ENCODE measurements around the gene SLC35B2. TPM values are rescaled to one million over a fixed set of nuclear protein-coding genes. Genes with fewer than 3 reads are reported as not detected.
A peak's percentile ranks its signal among the peaks of the same experiment; 100 is the strongest.

Gene SLC35B2
- total RNA-seq, 1 experiment from 2014 or later: 143 TPM

DNA sequence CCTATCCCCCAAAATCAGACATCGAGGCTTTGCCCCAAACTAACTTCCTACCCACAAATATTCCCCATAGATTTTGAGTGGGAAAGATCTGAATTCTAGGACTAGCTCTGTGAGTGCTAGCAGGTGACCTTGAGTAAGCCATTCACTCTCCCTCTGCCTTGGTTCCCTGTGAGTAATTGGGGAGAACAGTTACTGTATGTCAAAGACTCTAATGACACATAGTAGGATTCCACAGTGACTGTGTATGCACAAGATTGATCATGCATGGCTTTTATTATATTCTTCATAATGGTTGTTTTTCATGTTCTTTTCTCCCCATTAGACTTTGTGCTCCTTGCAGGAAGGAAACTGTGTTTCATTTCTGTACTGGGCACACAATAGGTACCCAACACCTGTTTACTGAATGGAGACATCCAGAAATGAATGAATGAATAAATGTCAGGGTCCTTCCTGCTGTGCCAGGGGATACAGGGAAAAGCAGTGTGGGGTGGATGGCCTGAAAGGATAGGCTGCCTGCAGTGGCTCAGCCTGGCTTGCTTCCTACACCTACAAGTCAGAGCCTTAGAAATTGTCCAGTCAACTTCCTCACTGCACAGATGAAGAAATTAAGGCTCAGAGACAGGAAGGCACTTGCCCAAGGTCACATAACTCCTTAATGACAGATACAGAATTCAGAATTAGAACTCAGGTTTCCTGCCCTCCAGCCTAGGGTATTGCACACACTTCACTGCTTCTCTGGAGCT is 12.0 kb upstream of the SLC35B2 start:
- H3K4me1 Mint-ChIP-seq (ENCODE audit: low read depth, unreplicated experiment): peaks cover 9% of the 10 kb centered on the region
- intact Hi-C loops (cut with micrococcal nuclease; ENCODE audit: unreplicated experiment): loop anchor here (2.0 kb wide), 1 partner anchor 35 kb away; no protein-coding TSS in a partner anchor
- no peak overlapping the region for H3K27ac Mint-ChIP-seq (ENCODE audit: unreplicated experiment)
- H3K9me3 Mint-ChIP-seq (ENCODE audit: low read depth, unreplicated experiment): no peaks in the 10 kb centered on the region
- CTCF ChIA-PET: interaction anchor here (1.4 to 3.9 kb wide), 3 partner anchors 35 to 69 kb away, joined by 4 to 53 read pairs (median 25); partner anchors contain the start of gene AARS2
- no peak for DNase-seq
- BruUV-seq (replicated peaks): no TSS peak
- H3K27me3 Mint-ChIP-seq (ENCODE audit: unreplicated experiment): peaks cover 83% of the 10 kb centered on the region
- H3K36me3 Mint-ChIP-seq (ENCODE audit: insufficient read depth, unreplicated experiment): peaks cover 26% of the 10 kb centered on the region
- peak overlapping the region; percentile 32 for H3K4me3 Mint-ChIP-seq (ENCODE audit: low read depth, unreplicated experiment)
- TF ChIP-seq CTCF (IDR thresholded peaks at IDR 0.05; ENCODE audit: unreplicated experiment): no peak

DNA sequence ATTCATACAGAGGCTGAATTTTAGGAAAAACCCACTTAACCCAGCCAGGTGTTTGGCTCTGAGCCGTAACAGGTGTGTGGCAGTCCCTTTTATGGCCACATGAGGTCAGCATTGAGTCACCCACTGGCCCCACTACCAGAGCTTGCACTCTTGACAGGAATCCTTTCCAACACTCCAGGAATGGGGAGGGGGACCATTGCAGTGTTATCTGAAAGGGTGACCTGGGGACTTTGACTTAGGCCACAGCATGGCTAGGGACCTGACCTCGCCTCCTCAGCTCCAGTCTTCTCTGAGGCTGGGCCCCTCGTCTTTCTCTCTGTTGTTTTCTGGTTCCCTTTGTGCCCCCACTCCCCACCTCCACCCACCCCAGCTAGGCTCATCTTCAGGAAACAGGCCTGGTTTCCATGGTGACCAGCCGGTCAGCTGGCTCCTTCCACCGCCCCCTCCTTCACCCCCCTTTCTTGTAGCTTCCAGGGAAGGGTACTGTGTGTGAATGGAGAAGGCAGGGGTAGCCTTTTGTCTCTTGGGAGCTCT is 10.8 kb upstream of the SLC35B2 start:
- TF ChIP-seq CTCF (IDR thresholded peaks at IDR 0.05; ENCODE audit: unreplicated experiment): peak; percentile 88
- H3K27me3 Mint-ChIP-seq (ENCODE audit: unreplicated experiment): peaks cover 71% of the 10 kb centered on the region
- CTCF ChIA-PET: interaction anchor here (0.5 to 3.9 kb wide), 15 partner anchors 16 to 787 kb away, joined by 3 to 53 read pairs (median 5); partner anchors contain the start of genes AARS2, CDC5L, MRPL14 and TMEM63B
- intact Hi-C loops (cut with micrococcal nuclease; ENCODE audit: unreplicated experiment): loop anchor here (1.0 to 2.0 kb wide), 2 partner anchors 37 to 70 kb away; no protein-coding TSS in a partner anchor
- peaks cover 38% of the 10 kb centered on the region for H3K36me3 Mint-ChIP-seq (ENCODE audit: insufficient read depth, unreplicated experiment)
- H3K4me1 Mint-ChIP-seq (ENCODE audit: low read depth, unreplicated experiment): peaks cover 16% of the 10 kb centered on the region
- H3K27ac Mint-ChIP-seq (ENCODE audit: unreplicated experiment): no peak overlapping the region
- H3K4me3 Mint-ChIP-seq (ENCODE audit: low read depth, unreplicated experiment): no peak overlapping the region
- peak; percentile 77 for DNase-seq
- no peaks in the 10 kb centered on the region for H3K9me3 Mint-ChIP-seq (ENCODE audit: low read depth, unreplicated experiment)
- BruUV-seq (replicated peaks): no TSS peak

DNA sequence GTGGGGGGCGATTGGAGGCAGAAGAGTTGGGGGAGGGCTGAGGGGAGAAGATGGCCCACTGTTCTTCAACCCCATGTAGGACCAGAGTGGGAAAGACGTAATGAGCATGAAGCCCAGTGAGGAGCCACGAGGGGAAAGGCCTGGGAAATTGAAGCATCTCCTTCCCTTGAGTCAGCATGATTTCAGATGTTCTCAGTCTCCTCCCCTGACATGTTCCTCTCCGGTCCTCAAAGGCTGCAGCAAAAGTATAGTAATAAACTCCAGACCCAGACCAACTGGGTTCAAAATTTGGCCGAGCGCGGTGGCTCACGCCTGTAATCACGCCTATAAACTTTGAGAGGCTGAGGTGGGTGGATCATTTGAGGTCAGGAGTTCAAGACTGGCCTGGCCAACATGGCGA is 9.9 kb upstream of the SLC35B2 start:
- H3K9me3 Mint-ChIP-seq (ENCODE audit: low read depth, unreplicated experiment): no peaks in the 10 kb centered on the region
- H3K27ac Mint-ChIP-seq (ENCODE audit: unreplicated experiment): no peak overlapping the region
- DNase-seq: no peak
- no peak for TF ChIP-seq CTCF (IDR thresholded peaks at IDR 0.05; ENCODE audit: unreplicated experiment)
- peaks cover 62% of the 10 kb centered on the region for H3K27me3 Mint-ChIP-seq (ENCODE audit: unreplicated experiment)
- no TSS peak for BruUV-seq (replicated peaks)
- peaks cover 47% of the 10 kb centered on the region for H3K36me3 Mint-ChIP-seq (ENCODE audit: insufficient read depth, unreplicated experiment)
- H3K4me3 Mint-ChIP-seq (ENCODE audit: low read depth, unreplicated experiment): no peak overlapping the region
- intact Hi-C loops (cut with micrococcal nuclease; ENCODE audit: unreplicated experiment): no loop called here
- CTCF ChIA-PET: interaction anchor here (1.0 to 3.9 kb wide), 6 partner anchors 9 to 71 kb away, joined by 3 to 53 read pairs (median 8); no protein-coding TSS in a partner anchor
- H3K4me1 Mint-ChIP-seq (ENCODE audit: low read depth, unreplicated experiment): peaks cover 25% of the 10 kb centered on the region

DNA sequence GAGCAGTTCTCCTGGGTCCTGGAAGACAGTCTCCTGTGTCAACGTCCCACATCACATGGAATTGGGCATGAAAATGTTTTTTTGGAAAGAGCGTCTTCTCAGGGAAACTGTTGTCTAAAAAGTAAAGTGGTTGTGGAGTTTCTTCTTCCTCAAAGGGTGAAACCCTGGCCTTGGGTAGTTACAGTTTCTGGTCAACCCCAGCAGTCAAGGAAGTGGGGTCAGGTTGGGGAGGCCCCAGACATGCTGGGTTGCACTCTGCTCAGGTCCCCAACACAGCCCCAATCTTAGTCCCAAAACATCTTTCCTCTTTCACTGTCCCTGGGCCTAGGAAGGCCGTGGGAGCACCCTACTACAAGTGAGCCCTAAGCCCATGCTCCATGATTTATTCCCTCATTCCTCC is 9.0 kb upstream of the SLC35B2 start:
- no peak for TF ChIP-seq CTCF (IDR thresholded peaks at IDR 0.05; ENCODE audit: unreplicated experiment)
- peak overlapping the region; percentile 98 for H3K4me3 Mint-ChIP-seq (ENCODE audit: low read depth, unreplicated experiment)
- intact Hi-C loops (cut with micrococcal nuclease; ENCODE audit: unreplicated experiment): no loop called here

More for the DNA sequence above, 9.0 kb upstream of the SLC35B2 start:
- Mint-ChIP-seq H3K9me3 (ENCODE audit: low read depth, unreplicated experiment) (no peaks in the 10 kb centered on the region), H3K27ac (ENCODE audit: unreplicated experiment) (no peak overlapping the region), H3K4me1 (ENCODE audit: low read depth, unreplicated experiment) (peaks cover 31% of the 10 kb centered on the region), H3K27me3 (ENCODE audit: unreplicated experiment) (peaks cover 53% of the 10 kb centered on the region), H3K36me3 (ENCODE audit: insufficient read depth, unreplicated experiment) (peaks cover 47% of the 10 kb centered on the region)
- CTCF ChIA-PET: interaction anchor here (0.8 to 3.9 kb wide), 3 partner anchors 10 to 72 kb away, joined by 3 to 53 read pairs (median 3); no protein-coding TSS in a partner anchor
- no TSS peak for BruUV-seq (replicated peaks)
- DNase-seq: no peak
